Measurements from ENCODE around the gene CHST13.

Gene CHST13

DNA sequence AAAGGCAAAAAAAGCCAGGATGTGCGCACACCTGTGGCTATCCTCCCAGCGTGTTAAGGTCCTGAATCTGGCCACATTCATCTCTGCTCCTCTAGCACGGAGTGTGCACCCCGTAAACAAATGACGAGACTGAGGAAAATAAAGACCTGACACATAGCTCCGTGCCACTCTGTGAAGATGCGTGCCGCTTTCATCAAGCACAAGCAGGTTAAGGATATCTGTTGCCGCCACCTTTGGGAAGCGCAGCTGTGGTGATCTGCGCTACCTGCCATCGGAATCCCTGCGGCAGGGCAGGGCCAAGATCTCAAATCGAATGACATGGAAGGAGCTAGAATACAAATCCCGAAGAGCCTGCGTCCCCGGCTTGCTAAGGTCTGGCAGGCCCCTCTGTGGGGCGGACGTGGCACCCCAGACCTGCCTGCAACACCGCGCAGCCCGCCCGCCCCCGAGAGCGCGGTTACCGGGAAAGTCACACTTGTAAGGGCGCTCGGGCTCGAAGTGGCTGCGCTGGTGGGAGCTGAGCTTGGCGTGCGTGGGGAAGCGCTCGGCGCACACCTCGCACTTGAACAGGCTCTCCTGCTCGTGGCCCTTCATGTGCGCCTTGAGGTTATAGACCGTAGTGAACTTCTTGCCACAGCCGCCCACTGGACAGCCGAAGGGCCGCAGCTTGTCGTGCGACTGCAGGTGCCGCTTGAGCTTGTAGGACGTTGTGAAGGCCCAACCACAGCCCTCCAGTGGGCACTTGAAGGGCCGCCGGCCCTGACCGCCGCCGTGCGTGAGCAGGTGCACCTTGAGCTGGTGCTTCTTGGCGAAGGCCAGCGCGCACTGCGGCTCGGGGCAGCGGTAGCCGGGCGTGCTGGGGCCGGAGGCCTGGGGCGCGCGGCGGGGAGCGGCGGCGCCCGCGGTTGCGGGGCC lies 49.2 kb upstream of the CHST13 start:
- Histone ChIP-seq H3K27ac (ENCODE audit: extremely low read depth, low read depth, low read length) (peak overlapping the region; percentile 97), H3K36me3 (ENCODE audit: control insufficient read depth in 2 of 2, insufficient read depth in 1 of 2, low read length in 2 of 2) (peaks cover 8 to 24% of the 10 kb centered on the region in 2 experiments; a peak in 2 of 3 replicates), H3K4me3 (ENCODE audit: low read depth, low read length) (peak overlapping the region; percentile 84), H3K4me1 (ENCODE audit: control insufficient read depth, insufficient read depth, low read length) (peaks cover 8% of the 10 kb centered on the region; the same call in 1 of the 2 replicates), H3K9me3 (ENCODE audit: control insufficient read depth, insufficient read depth, low read depth, low read length) (no peaks in the 10 kb centered on the region)
- ChIA-PET POLR2A (interaction anchor here (0.6 kb wide), 2 partner anchors 48 to 880 kb away, joined by 3 to 4 read pairs; no protein-coding TSS in a partner anchor), CTCF (no interaction called here)
- TF ChIP-seq SP2 (tag by site-specific recombination; IDR thresholded peaks at IDR 0.05) (peak; percentile 33), ZNF544 (tag by site-specific recombination; IDR thresholded peaks at IDR 0.05) (no peak), SCRT2 (tag by site-specific recombination; IDR thresholded peaks at IDR 0.05) (peak; percentile 86), ZNF514 (tag by site-specific recombination; IDR thresholded peaks at IDR 0.05) (no peak), ZNF112 (tag by site-specific recombination; IDR thresholded peaks at IDR 0.05) (no peak), ZEB2 (tag by site-specific recombination; IDR thresholded peaks at IDR 0.05) (no peak), IKZF3 (tag by site-specific recombination; IDR thresholded peaks at IDR 0.05) (no peak), ZNF175 (tag by site-specific recombination; IDR thresholded peaks at IDR 0.05) (no peak), ZBTB26 (tag by site-specific recombination; optimal IDR thresholded peaks at IDR 0.05) (peak; percentile 85), ZNF146 (tag by site-specific recombination; IDR thresholded peaks at IDR 0.05) (no peak), CTCF (tag by site-specific recombination; IDR thresholded peaks at IDR 0.05) (peak; percentile 45; the same call in 1 of the 2 replicates), SCRT1 (tag by site-specific recombination; IDR thresholded peaks at IDR 0.05; ENCODE audit: borderline replicate concordance) (peak; percentile 79), ZBTB20 (tag by site-specific recombination; IDR thresholded peaks at IDR 0.05) (peak; percentile 52; the same call in 1 of the 2 replicates), ZNF777 (tag by site-specific recombination; IDR thresholded peaks at IDR 0.05; ENCODE audit: borderline replicate concordance) (no peak), BCL11A (tag by site-specific recombination; IDR thresholded peaks at IDR 0.05; ENCODE audit: low read depth) (no peak), ZNF555 (tag by site-specific recombination; conservative IDR thresholded peaks at IDR 0.05) (no peak), FEZF1 (tag by site-specific recombination; IDR thresholded peaks at IDR 0.05) (no peak), ZNF521 (tag by site-specific recombination; IDR thresholded peaks at IDR 0.05) (no peak), REST (tag by site-specific recombination; IDR thresholded peaks at IDR 0.05) (no peak), SALL2 (tag by site-specific recombination; IDR thresholded peaks at IDR 0.05; ENCODE audit: borderline replicate concordance) (no peak)
- TF ChIP-seq, protein P1, sequence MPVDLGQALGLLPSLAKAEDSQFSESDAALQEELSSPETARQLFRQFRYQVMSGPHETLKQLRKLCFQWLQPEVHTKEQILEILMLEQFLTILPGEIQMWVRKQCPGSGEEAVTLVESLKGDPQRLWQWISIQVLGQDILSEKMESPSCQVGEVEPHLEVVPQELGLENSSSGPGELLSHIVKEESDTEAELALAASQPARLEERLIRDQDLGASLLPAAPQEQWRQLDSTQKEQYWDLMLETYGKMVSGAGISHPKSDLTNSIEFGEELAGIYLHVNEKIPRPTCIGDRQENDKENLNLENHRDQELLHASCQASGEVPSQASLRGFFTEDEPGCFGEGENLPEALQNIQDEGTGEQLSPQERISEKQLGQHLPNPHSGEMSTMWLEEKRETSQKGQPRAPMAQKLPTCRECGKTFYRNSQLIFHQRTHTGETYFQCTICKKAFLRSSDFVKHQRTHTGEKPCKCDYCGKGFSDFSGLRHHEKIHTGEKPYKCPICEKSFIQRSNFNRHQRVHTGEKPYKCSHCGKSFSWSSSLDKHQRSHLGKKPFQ (tag by site-specific recombination; IDR thresholded peaks at IDR 0.05) = peak; percentile 44; the same call in 1 of the 2 replicates
- TF ChIP-seq, protein P2, sequence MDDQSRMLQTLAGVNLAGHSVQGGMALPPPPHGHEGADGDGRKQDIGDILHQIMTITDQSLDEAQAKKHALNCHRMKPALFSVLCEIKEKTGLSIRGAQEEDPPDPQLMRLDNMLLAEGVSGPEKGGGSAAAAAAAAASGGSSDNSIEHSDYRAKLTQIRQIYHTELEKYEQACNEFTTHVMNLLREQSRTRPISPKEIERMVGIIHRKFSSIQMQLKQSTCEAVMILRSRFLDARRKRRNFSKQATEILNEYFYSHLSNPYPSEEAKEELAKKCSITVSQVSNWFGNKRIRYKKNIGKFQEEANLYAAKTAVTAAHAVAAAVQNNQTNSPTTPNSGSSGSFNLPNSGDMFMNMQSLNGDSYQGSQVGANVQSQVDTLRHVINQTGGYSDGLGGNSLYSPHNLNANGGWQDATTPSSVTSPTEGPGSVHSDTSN (CRISPR knock-in tag; IDR thresholded peaks at IDR 0.05) = 0 out of 2 replicates have a peak, but pooled peaks have one; percentile 12
- TF ChIP-seq, protein P3, sequence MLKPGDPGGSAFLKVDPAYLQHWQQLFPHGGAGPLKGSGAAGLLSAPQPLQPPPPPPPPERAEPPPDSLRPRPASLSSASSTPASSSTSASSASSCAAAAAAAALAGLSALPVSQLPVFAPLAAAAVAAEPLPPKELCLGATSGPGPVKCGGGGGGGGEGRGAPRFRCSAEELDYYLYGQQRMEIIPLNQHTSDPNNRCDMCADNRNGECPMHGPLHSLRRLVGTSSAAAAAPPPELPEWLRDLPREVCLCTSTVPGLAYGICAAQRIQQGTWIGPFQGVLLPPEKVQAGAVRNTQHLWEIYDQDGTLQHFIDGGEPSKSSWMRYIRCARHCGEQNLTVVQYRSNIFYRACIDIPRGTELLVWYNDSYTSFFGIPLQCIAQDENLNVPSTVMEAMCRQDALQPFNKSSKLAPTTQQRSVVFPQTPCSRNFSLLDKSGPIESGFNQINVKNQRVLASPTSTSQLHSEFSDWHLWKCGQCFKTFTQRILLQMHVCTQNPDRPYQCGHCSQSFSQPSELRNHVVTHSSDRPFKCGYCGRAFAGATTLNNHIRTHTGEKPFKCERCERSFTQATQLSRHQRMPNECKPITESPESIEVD (tag by site-specific recombination; IDR thresholded peaks at IDR 0.05) = no peak
- TF ChIP-seq, protein P4, sequence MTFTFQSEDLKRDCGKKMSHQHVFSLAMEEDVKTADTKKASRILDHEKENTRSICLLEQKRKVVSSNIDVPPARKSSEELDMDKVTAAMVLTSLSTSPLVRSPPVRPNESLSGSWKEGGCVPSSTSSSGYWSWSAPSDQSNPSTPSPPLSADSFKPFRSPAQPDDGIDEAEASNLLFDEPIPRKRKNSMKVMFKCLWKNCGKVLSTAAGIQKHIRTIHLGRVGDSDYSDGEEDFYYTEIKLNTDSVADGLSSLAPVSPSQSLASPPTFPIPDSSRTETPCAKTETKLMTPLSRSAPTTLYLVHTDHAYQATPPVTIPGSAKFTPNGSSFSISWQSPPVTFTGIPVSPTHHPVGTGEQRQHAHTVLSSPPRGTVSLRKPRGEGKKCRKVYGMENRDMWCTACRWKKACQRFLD (tag by site-specific recombination; IDR thresholded peaks at IDR 0.05) = no peak
